Measurements from ENCODE around the gene ZNF442.
"Not testable (repeated sequence)": the region's sequence is repeated elsewhere in the genome, so short reads cannot be mapped to it uniquely, and the experiment has no call there.

ZNF442 gene

GRCh38 chr19:12365236-12366162, at the start of gene ZNF442:
ZNF442 (minus strand) TSS chr19:12365683; CDS start chr19:12363631, 2,052 bp downstream.
- peak; percentile 99 for DNase-seq

- no peak for DNase-seq
These were observed 46.4 kb upstream of the ZNF442 start for GRCh38 chr19:12411893-12412292.

GRCh38 chr19:12400633-12401502, 35.4 kb upstream of the ZNF442 start, which contains the start of gene ZNF799:
ZNF799 (minus strand) TSS chr19:12401271; CDS start chr19:12401070, 201 bp downstream.
- peak; percentile 95 for DNase-seq

- peak; percentile 29 for DNase-seq
These were observed 34.6 kb upstream of the ZNF442 start for GRCh38 chr19:12399901-12400632.

GRCh38 chr19:12391148-12391547, 25.7 kb upstream of the ZNF442 start:
- not testable (repeated sequence) for DNase-seq

- not testable (repeated sequence) for DNase-seq
These were observed 20.9 kb upstream of the ZNF442 start for GRCh38 chr19:12386365-12386764.

- no peak for DNase-seq
These were observed 14.9 kb upstream of the ZNF442 start for GRCh38 chr19:12380444-12380737.

- no peak for DNase-seq
These were observed 14.4 kb upstream of the ZNF442 start for GRCh38 chr19:12379732-12380443.

GRCh38 chr19:12374026-12374425, 8.5 kb upstream of the ZNF442 start:
- no peak for DNase-seq

GRCh38 chr19:12364391-12365235, 870 bp downstream of the ZNF442 start:
- DNase-seq: peak; percentile 8

GRCh38 chr19:12362236-12362635, 3.2 kb downstream of the ZNF442 start:
- not testable (repeated sequence) for DNase-seq

GRCh38 chr19:12353375-12353774, 12.1 kb downstream of the ZNF442 start:
- no peak for DNase-seq

- DNase-seq: no peak
These were observed 14.6 kb downstream of the ZNF442 start for GRCh38 chr19:12350890-12351197.

GRCh38 chr19:12350185-12350889, 15.1 kb downstream of the ZNF442 start:
- DNase-seq: no peak

- no peak for DNase-seq
These were observed 18.6 kb downstream of the ZNF442 start for GRCh38 chr19:12346896-12347295.

- DNase-seq: no peak
These were observed 20.3 kb downstream of the ZNF442 start for GRCh38 chr19:12345197-12345596.

GRCh38 chr19:12333162-12334159, 32.0 kb downstream of the ZNF442 start, which contains the start of gene ZNF563:
ZNF563 (minus strand) TSS chr19:12333633; CDS start chr19:12333482, 151 bp downstream.
- DNase-seq: peak; percentile 97

- DNase-seq: no peak
These were observed 34.1 kb downstream of the ZNF442 start for GRCh38 chr19:12331211-12331941.

- DNase-seq: no peak
These were observed 35.1 kb downstream of the ZNF442 start for GRCh38 chr19:12330340-12330739.

Data from DMS79 treated with DMSO at 0.1 percent for 48 hours (cell line).